OCI-LY1 (cell line): ENCODE data around the gene LAMA5.

Experiments
- H2AFZ ChIP-seq: fragments of 200-600 bp; sonication (generic), shearing (Covaris generic); 2 replicates; pipeline ENCODE4 v1.6.0; 2014; ENCODE audit warnings: antibody characterized with exemption, mild to moderate bottlenecking, low read length
- H3F3A ChIP-seq: fragments of 200-600 bp; sonication (generic), shearing (Covaris generic); 2 replicates; pipeline ENCODE4 v1.6.0; 2014; ENCODE audit warnings: mild to moderate bottlenecking, antibody characterized with exemption, low read length, moderate library complexity; ENCODE audit not compliant: insufficient read depth
- H3K27ac ChIP-seq: fragments of 200-600 bp; sonication (generic); 2 replicates; pipeline ENCODE4 v1.5.1; 2014; ENCODE audit warnings: low read length, mixed run types, mild to moderate bottlenecking, low read depth; ENCODE audit not compliant: poor library complexity, severe bottlenecking
- H3K27me3 ChIP-seq: fragments of 200-600 bp; sonication (generic); 2 replicates; pipeline ENCODE4 v1.6.0; 2014; ENCODE audit warnings: antibody characterized with exemption, mild to moderate bottlenecking, low read length, moderate library complexity; ENCODE audit not compliant: insufficient read depth
- H3K36me3 ChIP-seq: fragments of 200-600 bp; sonication (generic); 2 replicates; pipeline ENCODE4 v1.6.1; 2014; ENCODE audit warnings: mild to moderate bottlenecking, antibody characterized with exemption, low read length, moderate library complexity, mixed read lengths; ENCODE audit not compliant: insufficient read depth
- H3K4me1 ChIP-seq: fragments of 200-600 bp; sonication (generic); 2 replicates; pipeline ENCODE4 v1.5.1; 2014; ENCODE audit warnings: mild to moderate bottlenecking, low read length, moderate library complexity; ENCODE audit not compliant: insufficient read depth, severe bottlenecking
- H3K4me2 ChIP-seq: fragments of 200-600 bp; sonication (generic), shearing (Covaris generic); 2 replicates; pipeline ENCODE4 v1.6.1; 2014; ENCODE audit warnings: low read length
- H3K4me3 ChIP-seq: fragments of 200-600 bp; sonication (generic); 2 replicates; pipeline ENCODE4 v1.5.1; 2014; ENCODE audit warnings: low read length, low read depth, mild to moderate bottlenecking, mixed read lengths; ENCODE audit not compliant: poor library complexity, severe bottlenecking
- H3K79me2 ChIP-seq: fragments of 200-600 bp; shearing (Covaris generic); 2 replicates; pipeline ENCODE4 v1.6.1; 2016; ENCODE audit warnings: mixed run types, low read length, mixed read lengths; ENCODE audit not compliant: insufficient read depth
- H3K9ac ChIP-seq: fragments of 200-600 bp; sonication (generic), shearing (Covaris generic); 2 replicates; pipeline ENCODE4 v1.6.1; 2014; ENCODE audit warnings: mild to moderate bottlenecking, low read length, mixed read lengths
- H3K9me2 ChIP-seq: fragments of 200-600 bp; sonication (generic), shearing (Covaris generic); 2 replicates; pipeline ENCODE4 v1.6.1; 2014; ENCODE audit warnings: low read depth, mild to moderate bottlenecking, low read length, mixed read lengths
- H3K9me3 ChIP-seq: fragments of 200-600 bp; shearing (Covaris generic); 2 replicates; pipeline ENCODE4 v1.6.1; 2014; ENCODE audit warnings: low read length, mixed read lengths
- H4K20me1 ChIP-seq: fragments of 200-600 bp; sonication (generic), shearing (Covaris generic); 2 replicates; pipeline ENCODE4 v1.6.0; 2016; ENCODE audit warnings: mild to moderate bottlenecking, low read length; ENCODE audit not compliant: insufficient read depth
- CTCF ChIP-seq: fragments of 200-600 bp; sonication (generic), shearing (Covaris generic); IDR thresholded peaks from 2 replicates; pipeline ENCODE4 v1.5.1; 2017; ENCODE audit warnings: mild to moderate bottlenecking, antibody characterized with exemption, low read length, moderate library complexity, mixed read lengths
- EZH2 ChIP-seq: fragments of 200-600 bp; sonication (generic), shearing (Covaris generic); IDR thresholded peaks from 2 replicates; pipeline ENCODE4 v1.8.0; 2017; ENCODE audit warnings: borderline replicate concordance, mixed run types, mild to moderate bottlenecking, antibody characterized with exemption, low read length, moderate library complexity, mixed read lengths

The LAMA5 gene

GRCh38 chr20:62347445-62347844, 19.7 kb downstream of the LAMA5 start:
- no peak overlapping the region for H3K4me2 ChIP-seq
- no peak overlapping the region for H3K9ac ChIP-seq
- peaks cover 16% of the 10 kb centered on the region for H3K4me1 ChIP-seq
- no peaks in the 10 kb centered on the region; the same call in 1 of the 2 replicates for H3K36me3 ChIP-seq
- no peak overlapping the region for H3K4me3 ChIP-seq
- no peak overlapping the region for H3K27ac ChIP-seq
- TF ChIP-seq CTCF (no peak), EZH2 (no peak)
- no peak overlapping the region for H2AFZ ChIP-seq
- H3F3A ChIP-seq, result no peaks in the 10 kb centered on the region
- no peaks in the 10 kb centered on the region for H4K20me1 ChIP-seq
- H3K9me3 ChIP-seq, result no peaks in the 10 kb centered on the region
- H3K27me3 ChIP-seq, result no peaks in the 10 kb centered on the region; the same call in 1 of the 2 replicates
- no peaks in the 10 kb centered on the region for H3K9me2 ChIP-seq
- H3K79me2 ChIP-seq, result no peaks in the 10 kb centered on the region

- Histone ChIP-seq H3K27me3 (no peaks in the 10 kb centered on the region; the same call in 1 of the 2 replicates), H3F3A (no peaks in the 10 kb centered on the region), H3K9ac (no peak overlapping the region), H3K4me2 (no peak overlapping the region), H3K79me2 (no peaks in the 10 kb centered on the region), H3K9me3 (no peaks in the 10 kb centered on the region), H3K36me3 (no peaks in the 10 kb centered on the region; the same call in 1 of the 2 replicates), H4K20me1 (no peaks in the 10 kb centered on the region), H3K9me2 (no peaks in the 10 kb centered on the region), H3K4me3 (no peak overlapping the region), H3K4me1 (peaks cover 16% of the 10 kb centered on the region), H2AFZ (no peak overlapping the region), H3K27ac (no peak overlapping the region)
- TF ChIP-seq CTCF (no peak), EZH2 (no peak)
Observed at GRCh38 chr20:62347151-62347404, 20.0 kb downstream of the LAMA5 start.

DNA sequence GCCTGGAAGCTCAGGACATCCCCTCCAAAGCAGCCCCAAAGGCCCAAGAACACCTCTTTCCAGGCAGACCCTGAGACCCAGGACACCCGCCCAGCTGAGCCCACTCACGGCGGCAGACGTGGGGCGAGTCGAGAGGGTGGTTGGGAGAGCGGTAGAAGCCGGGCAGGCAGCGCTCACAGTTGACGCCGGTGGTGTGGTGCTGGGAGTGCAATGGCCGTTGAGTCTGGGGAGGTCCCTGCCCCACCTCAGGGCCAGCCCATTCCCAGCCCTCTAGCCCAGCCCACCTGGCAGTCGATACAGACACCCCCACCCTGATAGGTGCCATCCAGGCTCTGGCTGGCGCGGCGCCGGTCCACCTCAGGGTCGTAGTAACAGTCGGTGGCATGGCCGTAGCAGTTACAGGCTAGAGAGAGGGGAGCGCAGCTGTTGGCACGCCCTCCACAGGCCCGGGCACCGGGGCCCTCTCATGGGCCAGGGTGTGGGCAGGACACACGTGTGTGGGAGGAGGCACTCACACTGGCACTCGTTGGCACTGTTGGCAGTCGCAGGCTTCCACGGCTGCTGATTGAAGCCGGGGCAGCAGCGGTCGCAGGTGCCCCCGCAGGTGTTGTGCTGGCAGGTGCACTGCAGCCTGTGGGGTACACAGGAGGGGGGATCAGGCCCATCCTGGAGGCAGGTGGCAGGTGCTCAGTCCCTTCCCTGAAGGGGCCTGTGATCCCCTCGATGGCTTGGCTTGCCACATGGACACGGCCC, 20.5 kb downstream of the LAMA5 start:
- Histone ChIP-seq H3K9me3 (no peaks in the 10 kb centered on the region), H3K9ac (no peak overlapping the region), H3K4me1 (peaks cover 16% of the 10 kb centered on the region), H4K20me1 (no peaks in the 10 kb centered on the region), H3K79me2 (no peaks in the 10 kb centered on the region), H3K9me2 (no peaks in the 10 kb centered on the region), H3K4me2 (no peak overlapping the region), H3K4me3 (no peak overlapping the region), H3K36me3 (no peaks in the 10 kb centered on the region; the same call in 1 of the 2 replicates), H3K27me3 (no peaks in the 10 kb centered on the region; the same call in 1 of the 2 replicates), H3F3A (no peaks in the 10 kb centered on the region), H2AFZ (no peak overlapping the region), H3K27ac (no peak overlapping the region)
- TF ChIP-seq EZH2 (no peak), CTCF (no peak)
